Fibroblast of lung (primary cell): ENCODE measurements around the gene ISM2.

ENCODE experiments used
- CTCF ChIP-seq, 2 donors: IDR thresholded peaks in 1 of 2; conservative IDR thresholded peaks in 1 of 2; 1 replicate in 1 of 2; 2 replicates in 1 of 2; pipeline ENCODE4 v1.5.1; 2011 to 2012; ENCODE audit warnings: low read length in 2 of 2, control low read depth in 1 of 2, inconsistent platforms in 1 of 2, low read depth in 1 of 2, mild to moderate bottlenecking in 1 of 2
- EZH2 ChIP-seq: IDR thresholded peaks from 2 replicates; pipeline ENCODE4 v1.5.1; 2012; ENCODE audit warnings: low read length, control low read depth, mild to moderate bottlenecking; ENCODE audit errors: missing control alignments

GRCh38 chr14:77529963-77530362 lies 31.3 kb upstream of the ISM2 start:
- TF ChIP-seq CTCF (conservative IDR thresholded peaks at IDR 0.05 in 1 of 2, IDR thresholded peaks at IDR 0.05 in 1 of 2; ENCODE audit: low read depth in 1 of 2, low read length in 2 of 2) (no peak), EZH2 (no peak)
